Astrocyte (in vitro differentiated cells and primary cell): ENCODE data around the gene TUBB4B. TPM values are rescaled to one million over a fixed set of nuclear protein-coding genes. Genes with fewer than 3 reads are reported as not detected.

Experiments
- DNase-seq: peaks from one replicate; pipeline ENCODE4 v3.0.0-alpha.2; 2010; ENCODE audit warnings: low read depth
- FAIRE-seq: peaks from 2 replicates; lab custom pipeline; 2011; peaks lifted over from hg19 to GRCh38; lab: Jason Lieb, UNC
- H2AFZ ChIP-seq: 2 replicates; pipeline ENCODE4 v1.6.0; 2012; ENCODE audit warnings: low read depth, low read length, inconsistent platforms
- H3K27ac ChIP-seq: 2 replicates; pipeline ENCODE4 v1.5.1; 2011; ENCODE audit warnings: low read depth, low read length, inconsistent platforms
- H3K27me3 ChIP-seq: 2 replicates; pipeline ENCODE4 v1.6.0; 2011; ENCODE audit warnings: low read length, inconsistent platforms; ENCODE audit not compliant: insufficient read depth
- H3K36me3 ChIP-seq: 2 replicates; pipeline ENCODE4 v1.5.1; 2011; ENCODE audit warnings: low read length, inconsistent platforms; ENCODE audit not compliant: insufficient read depth
- H3K4me1 ChIP-seq: 2 replicates; pipeline ENCODE4 v1.5.1; 2011; ENCODE audit warnings: low read length, inconsistent platforms; ENCODE audit not compliant: insufficient read depth
- H3K4me2 ChIP-seq: 2 replicates; pipeline ENCODE4 v1.6.0; 2012; ENCODE audit warnings: low read length, inconsistent platforms
- H3K4me3 ChIP-seq: 2 replicates; pipeline ENCODE4 v1.5.1; 2011; ENCODE audit warnings: low read depth, mild to moderate bottlenecking, low read length, inconsistent platforms; ENCODE audit not compliant: insufficient read depth
- H3K79me2 ChIP-seq: 2 replicates; pipeline ENCODE4 v1.6.0; 2012; ENCODE audit warnings: mild to moderate bottlenecking, low read length, inconsistent platforms; ENCODE audit not compliant: insufficient read depth
- H3K9ac ChIP-seq: 2 replicates; pipeline ENCODE4 v1.6.0; 2012; ENCODE audit warnings: mild to moderate bottlenecking, low read length, inconsistent platforms
- H3K9me3 ChIP-seq: 2 replicates; pipeline ENCODE4 v1.5.1; 2012; ENCODE audit warnings: low read depth, mild to moderate bottlenecking, low read length, inconsistent platforms; ENCODE audit not compliant: insufficient read depth
- H4K20me1 ChIP-seq: 2 replicates; pipeline ENCODE4 v1.6.0; 2012; ENCODE audit warnings: low read length, inconsistent platforms; ENCODE audit not compliant: insufficient read depth
- H3K27ac Mint-ChIP-seq: one replicate; pipeline ENCODE4 v1.8.0; 2021; ENCODE audit warnings: mild to moderate bottlenecking, mixed read lengths; ENCODE audit not compliant: unreplicated experiment
- H3K27me3 Mint-ChIP-seq: one replicate; pipeline ENCODE4 v1.8.0; 2021; ENCODE audit warnings: low read depth, mixed read lengths; ENCODE audit not compliant: unreplicated experiment
- H3K36me3 Mint-ChIP-seq: one replicate; pipeline ENCODE4 v1.8.0; 2021; ENCODE audit warnings: low read depth, mixed read lengths; ENCODE audit not compliant: unreplicated experiment
- H3K4me1 Mint-ChIP-seq: one replicate; pipeline ENCODE4 v1.8.0; 2021; ENCODE audit warnings: low read depth, mixed read lengths; ENCODE audit not compliant: unreplicated experiment
- H3K4me3 Mint-ChIP-seq: one replicate; pipeline ENCODE4 v1.8.0; 2021; ENCODE audit warnings: mild to moderate bottlenecking, moderate library complexity, mixed read lengths; ENCODE audit not compliant: unreplicated experiment
- H3K9me3 Mint-ChIP-seq: one replicate; pipeline ENCODE4 v1.8.0; 2021; ENCODE audit warnings: mild to moderate bottlenecking, mixed read lengths; ENCODE audit not compliant: unreplicated experiment
- EZH2 ChIP-seq: IDR thresholded peaks from 2 replicates; pipeline ENCODE4 v1.6.1; 2012; ENCODE audit warnings: mild to moderate bottlenecking, low read length, inconsistent platforms; ENCODE audit not compliant: insufficient read depth
- total RNA-seq: library from RNA; stranded (reverse); gene quantifications from 2 replicates; pipeline ENCODE4 v1.2.1, GENCODE V29; 2021
- TF ChIP-seq, protein P1 (sequence below): IDR thresholded peaks from 2 replicates; pipeline ENCODE4 v1.5.1; 2011; ENCODE audit warnings: low read depth, mild to moderate bottlenecking, inconsistent platforms, low read length, moderate library complexity; ENCODE audit not compliant: insufficient read depth

TUBB4B gene
- total RNA-seq, 1 donor from 2014 or later = 218 TPM

DNA sequence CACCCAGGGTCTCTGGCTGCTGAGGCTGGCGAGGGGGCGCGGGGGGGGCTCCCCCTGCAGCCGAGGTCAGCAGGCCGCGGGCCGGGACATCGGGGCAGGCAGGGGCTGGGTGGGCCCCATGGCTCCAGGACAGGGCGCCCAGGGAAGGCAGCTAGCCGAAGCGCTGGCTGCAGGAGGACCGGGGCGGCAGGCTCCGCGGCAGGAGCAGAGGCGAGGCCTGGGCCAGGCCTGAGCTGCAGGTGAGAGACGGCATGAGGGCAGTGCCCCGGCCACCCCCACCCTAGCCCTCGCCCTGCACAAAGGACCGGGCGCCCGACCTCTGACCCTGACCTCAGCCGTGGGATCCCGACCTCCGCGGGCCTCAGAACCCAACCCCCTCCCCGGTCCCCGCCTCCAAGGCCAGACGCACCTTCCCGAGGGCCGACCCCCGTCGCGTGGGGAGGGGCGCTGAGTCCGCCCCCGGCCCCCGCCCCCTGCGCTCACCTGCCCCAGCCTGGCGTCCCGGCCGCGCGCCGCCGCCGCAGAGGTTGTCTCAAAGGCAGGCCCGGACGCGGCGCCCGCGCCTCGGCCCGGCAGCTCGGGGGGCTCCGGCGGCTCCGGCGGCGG, 19.5 kb upstream of the TUBB4B start:
- DNase-seq (no peak), FAIRE-seq (no peak)
- Histone ChIP-seq H3K9me3 (no peaks in the 10 kb centered on the region), H3K9ac (no peak overlapping the region), H4K20me1 (peaks cover 8% of the 10 kb centered on the region), H3K4me1 (peaks cover 22% of the 10 kb centered on the region), H3K4me3 (no peak overlapping the region), H3K36me3 (no peaks in the 10 kb centered on the region), H2AFZ (no peak overlapping the region), H3K27me3 (no peaks in the 10 kb centered on the region), H3K27ac (no peak overlapping the region), H3K4me2 (peak overlapping the region; percentile 95), H3K79me2 (no peaks in the 10 kb centered on the region)
- Mint-ChIP-seq H3K36me3 (no peaks in the 10 kb centered on the region), H3K9me3 (no peaks in the 10 kb centered on the region), H3K27ac (no peak overlapping the region), H3K4me1 (peaks cover 10% of the 10 kb centered on the region), H3K27me3 (no peaks in the 10 kb centered on the region), H3K4me3 (no peak overlapping the region)
- TF ChIP-seq, protein P1, sequence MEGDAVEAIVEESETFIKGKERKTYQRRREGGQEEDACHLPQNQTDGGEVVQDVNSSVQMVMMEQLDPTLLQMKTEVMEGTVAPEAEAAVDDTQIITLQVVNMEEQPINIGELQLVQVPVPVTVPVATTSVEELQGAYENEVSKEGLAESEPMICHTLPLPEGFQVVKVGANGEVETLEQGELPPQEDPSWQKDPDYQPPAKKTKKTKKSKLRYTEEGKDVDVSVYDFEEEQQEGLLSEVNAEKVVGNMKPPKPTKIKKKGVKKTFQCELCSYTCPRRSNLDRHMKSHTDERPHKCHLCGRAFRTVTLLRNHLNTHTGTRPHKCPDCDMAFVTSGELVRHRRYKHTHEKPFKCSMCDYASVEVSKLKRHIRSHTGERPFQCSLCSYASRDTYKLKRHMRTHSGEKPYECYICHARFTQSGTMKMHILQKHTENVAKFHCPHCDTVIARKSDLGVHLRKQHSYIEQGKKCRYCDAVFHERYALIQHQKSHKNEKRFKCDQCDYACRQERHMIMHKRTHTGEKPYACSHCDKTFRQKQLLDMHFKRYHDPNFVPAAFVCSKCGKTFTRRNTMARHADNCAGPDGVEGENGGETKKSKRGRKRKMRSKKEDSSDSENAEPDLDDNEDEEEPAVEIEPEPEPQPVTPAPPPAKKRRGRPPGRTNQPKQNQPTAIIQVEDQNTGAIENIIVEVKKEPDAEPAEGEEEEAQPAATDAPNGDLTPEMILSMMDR = no peak
- TF ChIP-seq EZH2 = no peak

DNA sequence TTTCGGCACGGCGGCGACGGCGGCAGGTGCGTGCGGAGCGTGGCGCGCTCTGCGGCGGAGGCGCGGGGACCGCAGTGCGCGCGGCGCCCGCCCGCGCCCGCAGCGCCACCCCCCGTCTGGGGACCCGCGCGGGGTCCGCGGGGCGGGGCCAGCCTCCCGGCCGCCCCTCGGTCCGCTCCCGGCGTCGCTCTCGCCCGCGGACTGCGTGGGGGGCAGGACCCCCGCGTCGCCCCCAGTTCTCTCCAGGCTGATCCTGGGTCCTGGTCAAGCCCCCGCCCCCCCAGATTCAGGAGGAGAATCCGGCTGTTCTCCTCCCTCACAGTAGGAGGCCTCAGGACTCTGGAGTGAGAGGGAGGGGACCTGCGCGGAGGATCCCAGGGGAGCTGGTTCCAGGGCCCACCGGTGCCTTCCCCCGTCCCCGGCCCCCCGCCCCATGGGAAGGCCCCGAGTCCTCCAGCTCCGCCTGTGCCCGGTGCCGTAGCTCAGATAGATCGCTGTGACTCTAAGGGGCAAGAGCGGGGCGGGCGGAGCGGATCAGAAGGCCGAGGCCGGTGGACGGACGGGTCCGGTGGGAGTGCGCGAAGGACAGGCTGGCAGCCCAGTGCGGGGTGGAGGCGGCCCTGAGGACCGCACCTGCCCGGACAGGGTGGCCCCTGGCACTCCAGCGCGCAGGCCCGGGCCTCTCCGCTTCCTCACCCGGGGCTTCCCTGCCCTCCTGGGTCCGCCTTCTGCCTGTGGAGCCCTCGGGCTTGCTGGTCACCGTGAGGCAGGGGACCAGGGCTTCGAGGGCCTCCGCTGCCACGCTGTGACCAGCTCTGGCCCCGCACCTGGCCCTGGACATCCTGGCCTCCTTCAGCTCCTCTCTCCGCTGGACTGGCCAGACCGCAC, 18.7 kb upstream of the TUBB4B start, which contains the start of gene RNF208:
TSS of gene RNF208 (minus strand) at position 51 of the 888 bp plus-strand sequence. CDS start 1,028 bp downstream, outside the sequence.
- Mint-ChIP-seq H3K27me3 (no peaks in the 10 kb centered on the region), H3K4me3 (peak within 1 kb of the TSS; percentile 67), H3K9me3 (no peaks in the 10 kb centered on the region), H3K36me3 (no peaks in the 10 kb centered on the region), H3K4me1 (peaks cover 9% of the 10 kb centered on the region), H3K27ac (no peak within 1 kb of the TSS)
- Histone ChIP-seq H3K9me3 (no peaks in the 10 kb centered on the region), H3K36me3 (no peaks in the 10 kb centered on the region), H2AFZ (peak within 1 kb of the TSS; percentile 62), H3K79me2 (no peaks in the 10 kb centered on the region), H3K27me3 (no peaks in the 10 kb centered on the region), H4K20me1 (peaks cover 8% of the 10 kb centered on the region), H3K9ac (no peak within 1 kb of the TSS), H3K4me2 (peak within 1 kb of the TSS; percentile 95), H3K4me3 (peak within 1 kb of the TSS; percentile 42), H3K4me1 (peaks cover 30% of the 10 kb centered on the region), H3K27ac (no peak within 1 kb of the TSS)
- TF ChIP-seq, protein P1 = no peak
- no peak for TF ChIP-seq EZH2
- DNase-seq = no peak
- no peak for FAIRE-seq
